T-helper 1 cell treated with Interleukin-12 subunit alpha and Interleukin-12 subunit beta and Interleukin-4 antibody, amounts not matched to agents 30 μg/mL and 1 μg/mL, for 36 hours (primary cell): ENCODE data around the gene ATP5F1D.
"Not testable (repeated sequence)": the region's sequence is repeated elsewhere in the genome, so short reads cannot be mapped to it uniquely, and the experiment has no call there.

ENCODE experiments used
- H3K27ac Mint-ChIP-seq: one replicate; pipeline ENCODE4 v1.8.0; 2021; ENCODE audit warnings: mild to moderate bottlenecking, mixed read lengths
- H3K27me3 Mint-ChIP-seq: one replicate; pipeline ENCODE4 v1.8.0; 2021; ENCODE audit warnings: low read depth, mixed read lengths
- H3K36me3 Mint-ChIP-seq: one replicate; pipeline ENCODE4 v1.8.0; 2021; ENCODE audit warnings: low read depth, mixed read lengths
- H3K4me1 Mint-ChIP-seq: one replicate; pipeline ENCODE4 v1.8.0; 2021; ENCODE audit warnings: low read depth, mixed read lengths
- H3K4me3 Mint-ChIP-seq: one replicate; pipeline ENCODE4 v1.8.0; 2021; ENCODE audit warnings: mild to moderate bottlenecking, moderate library complexity, mixed read lengths
- H3K9me3 Mint-ChIP-seq: one replicate; pipeline ENCODE4 v1.8.0; 2021; ENCODE audit warnings: mixed read lengths

Gene ATP5F1D

DNA sequence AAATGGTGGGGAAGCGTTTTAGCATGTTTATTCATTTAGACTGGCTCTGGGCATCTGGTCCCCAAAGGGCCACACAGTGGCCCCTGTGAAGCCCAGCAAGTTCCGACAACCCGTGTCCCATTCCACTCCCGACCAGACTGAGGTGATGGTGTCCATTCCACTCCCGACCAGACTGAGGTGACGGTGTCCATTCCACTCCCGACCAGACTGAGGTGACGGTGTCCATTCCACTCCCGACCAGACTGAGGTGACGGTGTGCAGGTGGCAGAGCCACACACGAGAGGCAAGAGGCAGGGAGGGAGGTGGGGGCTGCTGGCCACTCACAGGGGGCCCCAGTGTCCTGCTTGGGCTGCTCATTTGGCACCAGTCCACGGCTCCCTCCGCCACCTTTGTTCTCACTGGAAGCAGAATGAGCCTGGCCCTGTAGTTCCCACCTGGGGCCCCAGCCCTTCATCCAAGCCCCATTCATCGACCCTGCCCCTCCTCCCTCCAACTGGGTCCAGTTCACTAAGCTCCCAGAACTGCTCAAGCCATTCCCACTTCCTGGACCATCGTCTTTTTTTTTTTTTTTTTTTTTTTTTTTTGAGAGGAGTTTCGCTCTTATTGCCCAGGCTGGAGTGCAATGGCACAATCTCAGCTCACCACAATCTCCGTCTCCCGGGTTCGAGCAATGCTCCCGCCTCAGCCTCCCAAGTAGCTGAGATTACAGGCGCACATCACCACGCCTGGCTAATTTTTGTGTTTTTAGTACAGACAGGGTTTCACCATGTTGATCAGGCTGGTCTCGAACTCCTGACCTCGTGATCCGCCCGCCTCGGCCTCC lies 4.9 kb downstream of the ATP5F1D start:
- not testable (repeated sequence) for H3K27me3 Mint-ChIP-seq, H3K4me3 Mint-ChIP-seq, H3K36me3 Mint-ChIP-seq, H3K9me3 Mint-ChIP-seq, H3K27ac Mint-ChIP-seq
- H3K4me1 Mint-ChIP-seq = peaks cover 11% of the 10 kb centered on the region

DNA sequence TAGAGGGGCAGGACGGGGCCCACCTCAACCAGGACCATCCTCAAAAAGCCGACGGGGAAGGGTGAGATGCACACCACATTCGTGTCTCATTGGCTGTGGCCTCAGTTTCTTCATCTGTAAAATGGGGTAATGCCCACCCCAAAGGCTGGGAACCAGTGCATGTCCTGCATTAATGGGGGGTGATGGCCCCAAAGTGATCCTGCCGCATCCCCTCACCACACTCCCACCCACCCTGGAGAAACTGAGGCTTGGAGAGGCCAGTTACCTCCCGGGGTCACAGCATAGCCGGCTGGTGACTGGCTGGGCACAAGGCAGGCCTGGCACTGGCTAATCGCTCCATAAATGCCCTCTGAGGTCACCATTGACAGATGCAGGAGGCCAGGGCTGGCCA lies 6.2 kb downstream of the ATP5F1D start:
- Mint-ChIP-seq H3K36me3 (peaks cover 12% of the 10 kb centered on the region), H3K4me1 (peaks cover 10% of the 10 kb centered on the region), H3K27me3 (no peaks in the 10 kb centered on the region), H3K4me3 (no peak overlapping the region), H3K9me3 (no peaks in the 10 kb centered on the region), H3K27ac (peak overlapping the region; percentile 45)

DNA sequence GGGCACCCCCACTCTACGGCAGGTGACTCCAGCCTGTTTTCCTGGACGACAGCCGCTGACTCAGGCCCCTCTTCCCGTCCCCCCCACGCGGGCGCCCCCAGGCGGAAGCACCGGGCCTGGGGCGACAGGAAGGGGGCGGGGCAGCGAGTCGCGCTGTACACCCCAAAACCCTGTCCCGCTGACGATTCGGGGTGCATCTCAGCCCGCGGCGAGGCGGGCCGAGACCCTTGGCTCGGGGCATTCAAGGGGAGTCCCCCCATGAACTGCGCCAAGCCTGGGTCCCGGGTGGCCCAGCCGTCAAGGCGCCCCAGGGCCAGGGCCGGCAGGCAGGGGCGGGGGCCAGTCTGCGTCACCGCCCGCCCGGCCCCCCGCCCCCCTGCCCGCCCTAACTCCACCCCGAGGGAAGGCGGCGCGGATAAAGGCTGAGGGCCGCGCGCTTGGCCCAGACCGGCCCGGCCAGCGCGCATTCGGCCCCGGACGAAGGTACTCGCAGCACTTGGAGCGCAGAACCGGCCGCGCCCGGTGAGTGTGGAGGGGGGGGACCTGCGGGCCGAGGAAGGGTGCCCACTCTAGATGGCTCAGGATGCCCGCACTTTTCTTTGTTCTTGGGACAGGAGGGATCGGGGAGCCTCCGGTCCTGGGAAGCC lies 6.7 kb downstream of the ATP5F1D start, which contains the start of gene MIDN:
TSS of gene MIDN (plus strand) at position 445 of the 647 bp plus-strand sequence. CDS start 1,714 bp downstream, outside the sequence.
- Mint-ChIP-seq H3K27me3 (no peaks in the 10 kb centered on the region), H3K36me3 (peaks cover 14% of the 10 kb centered on the region), H3K27ac (peak within 1 kb of the TSS; percentile 84), H3K9me3 (no peaks in the 10 kb centered on the region), H3K4me1 (peaks cover 7% of the 10 kb centered on the region), H3K4me3 (peak within 1 kb of the TSS; percentile 77)

DNA sequence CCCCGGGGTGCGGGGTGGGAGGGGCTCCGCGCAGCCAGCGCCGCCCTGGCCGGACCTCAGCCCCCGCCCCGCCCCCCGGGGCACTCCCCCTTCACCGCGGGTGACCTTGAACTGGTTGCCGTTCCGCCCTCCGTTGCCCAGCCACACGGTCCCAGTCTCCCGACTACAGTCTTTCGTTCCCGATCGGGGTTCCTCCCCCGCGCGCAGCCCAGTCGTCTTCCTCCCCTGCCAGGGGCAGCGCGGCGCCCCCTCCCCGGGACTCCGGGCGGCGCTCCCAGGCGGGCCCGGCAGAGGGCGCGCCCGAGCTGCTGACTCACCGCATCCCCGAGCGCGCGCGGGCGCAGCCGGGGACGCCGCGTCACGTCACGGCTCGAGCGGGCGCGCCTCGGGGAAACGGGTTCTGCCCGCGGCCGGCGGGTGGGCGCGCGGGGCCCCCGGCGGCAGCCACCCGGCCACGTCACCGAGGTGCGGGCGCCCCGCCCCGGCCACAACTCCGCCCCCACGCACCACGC lies 7.3 kb downstream of the ATP5F1D start:
- H3K4me3 Mint-ChIP-seq = peak overlapping the region; percentile 77
- peaks cover 18% of the 10 kb centered on the region for H3K36me3 Mint-ChIP-seq
- no peaks in the 10 kb centered on the region for H3K27me3 Mint-ChIP-seq
- H3K27ac Mint-ChIP-seq = peak overlapping the region; percentile 84
- H3K4me1 Mint-ChIP-seq = peaks cover 8% of the 10 kb centered on the region
- no peaks in the 10 kb centered on the region for H3K9me3 Mint-ChIP-seq

DNA sequence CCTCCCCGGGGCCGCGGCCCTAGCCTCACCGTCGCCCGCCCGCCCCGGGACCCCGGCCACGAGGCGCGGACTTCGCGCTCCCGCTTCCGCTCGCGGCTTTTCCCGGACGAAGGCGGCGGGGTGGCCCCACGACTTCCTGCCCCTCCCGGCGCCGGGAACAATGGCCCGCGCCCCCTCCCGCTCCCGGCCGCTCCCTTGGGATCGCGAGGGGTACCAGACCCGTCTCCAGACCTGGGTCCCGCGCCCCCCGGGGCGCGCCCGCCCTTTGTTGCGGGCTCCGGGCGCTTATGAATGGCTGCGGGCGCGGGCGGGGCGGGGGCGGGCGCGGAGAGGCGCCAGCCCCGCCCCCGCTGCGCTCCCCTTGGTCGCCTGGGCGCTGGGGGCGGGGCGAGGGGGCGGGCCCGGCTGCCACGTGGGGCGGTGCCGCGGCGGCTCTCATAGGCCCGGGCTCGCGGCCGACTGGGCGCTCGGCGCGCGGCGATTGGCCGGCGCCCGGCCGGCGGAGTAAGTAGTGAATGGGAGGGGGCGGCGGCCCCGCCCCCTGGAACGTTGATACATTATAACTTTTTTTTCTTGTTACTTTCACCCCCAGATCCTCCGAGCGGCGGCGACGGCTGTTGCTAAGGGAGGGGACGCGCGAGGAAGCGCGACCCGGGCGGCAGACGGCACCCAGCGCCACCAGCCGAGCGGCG lies 7.9 kb downstream of the ATP5F1D start:
- H3K9me3 Mint-ChIP-seq = no peaks in the 10 kb centered on the region
- H3K4me3 Mint-ChIP-seq = peak overlapping the region; percentile 83
- H3K36me3 Mint-ChIP-seq = peaks cover 17% of the 10 kb centered on the region
- H3K27me3 Mint-ChIP-seq = no peaks in the 10 kb centered on the region
- peaks cover 8% of the 10 kb centered on the region for H3K4me1 Mint-ChIP-seq
- peak overlapping the region; percentile 77 for H3K27ac Mint-ChIP-seq

DNA sequence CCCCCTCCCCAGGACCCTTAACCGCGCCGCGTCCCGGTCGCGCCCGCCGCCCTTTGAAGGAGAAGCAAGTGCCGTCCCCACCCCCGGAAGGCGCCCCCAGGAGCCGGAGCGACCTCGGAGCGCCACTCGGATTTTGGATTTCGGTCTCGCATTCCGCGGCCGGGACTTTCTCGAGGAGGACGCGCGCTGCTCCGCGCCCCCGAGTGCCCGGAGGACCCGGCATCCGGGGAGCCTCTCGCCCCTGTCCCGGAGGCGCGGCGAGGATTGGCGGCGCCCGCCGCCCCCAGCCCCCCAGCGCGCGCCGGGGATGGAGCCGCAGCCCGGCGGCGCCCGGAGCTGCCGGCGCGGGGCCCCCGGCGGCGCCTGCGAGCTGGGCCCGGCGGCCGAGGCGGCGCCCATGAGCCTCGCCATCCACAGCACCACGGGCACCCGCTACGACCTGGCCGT lies 8.5 kb downstream of the ATP5F1D start:
- H3K27ac Mint-ChIP-seq = no peak overlapping the region
- peak overlapping the region; percentile 83 for H3K4me3 Mint-ChIP-seq
- no peaks in the 10 kb centered on the region for H3K9me3 Mint-ChIP-seq
- peaks cover 9% of the 10 kb centered on the region for H3K4me1 Mint-ChIP-seq
- no peaks in the 10 kb centered on the region for H3K27me3 Mint-ChIP-seq
- H3K36me3 Mint-ChIP-seq = peaks cover 21% of the 10 kb centered on the region

DNA sequence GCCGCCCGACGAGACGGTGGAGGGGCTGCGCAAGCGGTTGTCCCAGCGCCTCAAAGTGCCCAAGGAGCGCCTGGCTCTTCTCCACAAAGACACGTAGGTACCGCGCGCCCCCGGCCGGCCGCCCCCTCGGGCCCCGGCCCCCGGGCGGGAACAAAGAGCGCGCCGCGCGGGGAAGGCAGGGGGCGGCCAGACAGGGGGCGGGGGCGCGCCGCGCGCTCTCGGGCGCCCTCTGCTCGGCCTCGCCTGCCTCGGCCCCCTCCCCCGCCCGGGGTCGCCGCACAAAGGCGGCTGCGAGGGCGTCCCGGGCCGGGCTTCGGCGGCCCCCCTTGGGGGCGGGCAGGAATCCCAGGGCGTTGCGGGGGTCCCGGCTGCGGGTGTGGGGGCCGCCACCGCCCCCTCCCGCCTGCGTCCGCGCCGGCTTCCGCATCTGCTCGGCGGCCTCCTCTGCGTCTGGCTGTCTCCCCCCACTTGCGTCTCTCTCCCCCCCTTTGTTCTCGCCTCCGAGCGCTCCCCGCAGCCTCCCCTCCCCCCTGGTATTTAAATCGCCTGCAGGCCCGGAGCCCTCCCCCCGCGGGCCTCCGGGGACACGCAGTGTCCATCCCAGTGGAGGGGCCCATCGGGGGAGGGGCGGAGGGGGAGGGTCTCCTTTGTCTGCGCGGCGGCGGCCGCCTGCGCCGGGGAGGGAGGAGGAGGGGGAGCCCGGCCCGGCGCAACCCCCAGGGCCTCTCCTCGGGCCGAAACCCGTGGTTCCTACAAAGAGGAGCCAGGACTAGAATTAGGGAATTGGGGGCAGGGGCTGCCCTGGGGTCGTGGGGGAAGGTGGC lies 9.1 kb downstream of the ATP5F1D start:
- Mint-ChIP-seq H3K4me1 (peaks cover 9% of the 10 kb centered on the region), H3K4me3 (peak overlapping the region; percentile 97), H3K27ac (peak overlapping the region; percentile 92), H3K27me3 (no peaks in the 10 kb centered on the region), H3K9me3 (no peaks in the 10 kb centered on the region), H3K36me3 (peaks cover 21% of the 10 kb centered on the region)

DNA sequence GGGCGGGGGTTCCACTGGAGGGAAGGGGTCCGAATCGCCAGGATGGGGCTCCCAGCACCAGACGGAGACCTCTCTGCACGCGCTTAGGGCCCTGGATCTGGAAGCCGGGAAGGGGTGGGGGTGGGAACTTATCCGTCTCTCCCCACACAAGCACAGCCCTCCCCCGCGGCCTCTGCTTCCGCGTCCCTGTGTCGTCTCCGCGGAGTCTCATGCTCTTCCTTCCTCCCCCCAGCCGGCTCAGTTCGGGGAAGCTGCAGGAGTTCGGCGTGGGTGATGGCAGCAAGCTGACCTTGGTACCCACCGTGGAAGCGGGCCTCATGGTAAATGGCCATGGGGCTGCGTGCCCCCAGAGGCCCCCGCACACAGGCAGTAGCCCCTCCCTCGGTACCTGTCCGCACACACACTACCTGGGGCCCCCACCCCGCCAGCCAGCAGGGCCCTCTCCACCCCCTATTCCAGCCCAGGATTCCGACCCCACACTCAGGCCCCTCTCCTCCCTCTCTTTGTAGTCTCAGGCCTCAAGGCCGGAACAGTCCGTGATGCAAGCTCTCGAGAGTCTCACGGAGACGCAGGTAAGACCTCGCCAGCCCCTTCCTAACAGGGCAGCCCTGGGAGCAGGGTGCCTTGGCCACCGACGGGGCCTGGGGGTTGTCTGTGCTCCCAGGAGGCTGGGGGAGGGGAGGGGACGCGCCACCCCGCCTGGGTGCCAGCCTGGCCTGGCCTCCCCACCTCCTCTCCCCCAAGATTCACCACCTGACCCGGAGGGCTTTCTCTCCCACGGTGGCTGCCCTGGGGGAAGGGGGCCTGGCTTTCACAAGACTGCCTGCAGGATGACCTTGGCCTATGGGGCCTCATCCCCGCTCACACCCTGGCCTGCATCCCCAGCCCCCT lies 10.0 kb downstream of the ATP5F1D start:
- peak overlapping the region; percentile 97 for H3K4me3 Mint-ChIP-seq
- H3K4me1 Mint-ChIP-seq = peaks cover 11% of the 10 kb centered on the region
- H3K27me3 Mint-ChIP-seq = no peaks in the 10 kb centered on the region
- H3K27ac Mint-ChIP-seq = peak overlapping the region; percentile 92
- H3K9me3 Mint-ChIP-seq = no peaks in the 10 kb centered on the region
- peaks cover 23% of the 10 kb centered on the region for H3K36me3 Mint-ChIP-seq

DNA sequence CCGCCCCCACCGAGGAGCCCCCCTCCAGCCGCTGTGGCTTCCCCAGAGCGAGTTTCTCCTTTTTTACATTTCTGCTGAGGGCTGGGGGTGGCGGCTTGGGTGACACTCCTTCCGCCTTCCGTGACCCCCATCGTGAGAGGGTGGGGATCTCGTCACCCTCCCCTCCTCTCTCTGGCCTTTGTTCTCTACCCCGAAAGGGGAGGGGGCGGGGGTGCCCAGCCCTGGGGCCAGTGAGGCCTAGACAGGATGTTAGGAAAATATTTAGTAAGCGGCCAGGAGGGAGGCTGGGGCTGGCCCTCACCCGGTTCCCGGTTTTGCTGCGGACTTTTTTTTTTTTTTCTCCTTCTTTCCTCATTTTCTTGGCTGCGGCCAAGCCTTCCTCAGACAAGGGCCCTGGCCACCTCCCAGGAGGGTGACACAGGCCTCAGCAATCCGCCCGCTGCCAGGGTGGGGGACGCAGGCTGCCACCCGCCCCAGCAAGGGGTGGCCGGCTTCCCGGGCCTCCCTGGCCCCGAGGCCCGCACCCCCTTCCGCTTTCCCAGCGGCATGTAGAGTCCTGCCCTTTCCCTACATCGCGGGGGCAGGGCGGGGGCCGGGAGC lies 10.8 kb downstream of the ATP5F1D start:
- no peaks in the 10 kb centered on the region for H3K27me3 Mint-ChIP-seq
- H3K27ac Mint-ChIP-seq = peak overlapping the region; percentile 79
- peaks cover 26% of the 10 kb centered on the region for H3K36me3 Mint-ChIP-seq
- H3K4me1 Mint-ChIP-seq = peaks cover 12% of the 10 kb centered on the region
- no peaks in the 10 kb centered on the region for H3K9me3 Mint-ChIP-seq
- H3K4me3 Mint-ChIP-seq = peak overlapping the region; percentile 97

DNA sequence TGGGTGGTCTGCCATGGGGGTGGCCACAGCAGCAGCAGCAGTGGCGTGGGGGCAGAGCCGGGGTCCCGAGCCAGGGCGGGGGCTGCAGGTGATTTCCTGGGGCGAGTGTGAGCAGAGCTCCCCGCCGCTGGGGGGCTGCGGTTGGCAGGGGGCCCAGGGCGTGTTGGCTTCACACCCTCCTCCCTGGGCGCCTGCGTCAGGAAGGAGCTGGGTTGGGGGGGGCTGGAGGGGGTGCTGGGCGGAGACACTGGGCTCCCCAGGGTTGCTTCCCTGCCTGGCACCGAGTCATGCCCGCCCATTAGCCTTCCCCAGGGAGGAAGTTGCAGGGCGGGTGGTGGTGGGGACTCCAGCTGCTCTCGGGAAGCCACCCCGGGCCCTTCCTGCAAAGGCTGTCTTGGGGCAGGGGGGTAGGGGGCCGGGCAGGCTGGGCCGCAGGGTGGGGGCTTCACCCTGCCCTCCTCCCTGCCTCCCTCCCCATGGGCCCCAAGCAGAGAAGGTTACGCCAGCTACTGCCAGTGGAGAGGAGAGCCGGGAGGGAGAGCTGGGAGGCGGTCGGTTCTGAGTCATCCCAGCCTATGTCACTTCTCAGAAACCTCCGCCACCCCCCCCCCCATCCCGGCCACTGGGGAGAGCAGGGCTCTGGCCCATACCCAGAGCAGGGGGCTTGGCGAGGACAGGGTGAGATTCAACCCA lies 11.4 kb downstream of the ATP5F1D start:
- H3K27me3 Mint-ChIP-seq = no peaks in the 10 kb centered on the region
- H3K27ac Mint-ChIP-seq = peak overlapping the region; percentile 85
- peaks cover 32% of the 10 kb centered on the region for H3K36me3 Mint-ChIP-seq
- H3K4me3 Mint-ChIP-seq = peak overlapping the region; percentile 77
- H3K4me1 Mint-ChIP-seq = peaks cover 18% of the 10 kb centered on the region
- H3K9me3 Mint-ChIP-seq = no peaks in the 10 kb centered on the region

DNA sequence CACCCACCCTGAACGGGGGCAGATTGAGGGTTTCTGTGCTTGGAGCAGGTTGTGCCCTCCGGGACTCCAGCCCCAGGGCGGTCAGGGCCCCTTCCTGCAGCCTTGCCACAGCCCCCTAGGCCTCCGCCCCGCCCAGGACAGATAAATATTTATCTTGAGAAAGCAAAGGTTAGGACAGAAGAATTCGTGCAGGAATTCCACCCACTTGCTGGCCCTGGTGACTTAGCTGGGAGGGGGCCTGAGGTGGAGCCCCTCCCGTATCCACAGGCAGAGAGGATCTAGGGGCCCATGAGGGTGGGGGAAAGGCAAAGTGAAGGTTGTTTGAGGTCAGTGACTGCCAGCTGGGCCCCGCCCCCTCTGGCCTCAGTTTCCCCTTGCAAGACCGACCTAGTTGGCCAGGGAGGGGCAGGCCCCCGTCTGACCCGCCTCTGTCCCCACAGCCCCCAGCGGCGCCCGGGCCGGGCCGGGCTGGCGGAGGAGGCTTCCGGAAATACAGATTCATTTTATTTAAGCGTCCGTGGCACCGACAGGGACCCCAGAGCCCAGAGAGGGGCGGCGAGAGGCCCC lies 12.0 kb downstream of the ATP5F1D start:
- Mint-ChIP-seq H3K4me3 (peak overlapping the region; percentile 77), H3K27me3 (no peaks in the 10 kb centered on the region), H3K9me3 (no peaks in the 10 kb centered on the region), H3K27ac (peak overlapping the region; percentile 85), H3K36me3 (peaks cover 33% of the 10 kb centered on the region), H3K4me1 (peaks cover 19% of the 10 kb centered on the region)

DNA sequence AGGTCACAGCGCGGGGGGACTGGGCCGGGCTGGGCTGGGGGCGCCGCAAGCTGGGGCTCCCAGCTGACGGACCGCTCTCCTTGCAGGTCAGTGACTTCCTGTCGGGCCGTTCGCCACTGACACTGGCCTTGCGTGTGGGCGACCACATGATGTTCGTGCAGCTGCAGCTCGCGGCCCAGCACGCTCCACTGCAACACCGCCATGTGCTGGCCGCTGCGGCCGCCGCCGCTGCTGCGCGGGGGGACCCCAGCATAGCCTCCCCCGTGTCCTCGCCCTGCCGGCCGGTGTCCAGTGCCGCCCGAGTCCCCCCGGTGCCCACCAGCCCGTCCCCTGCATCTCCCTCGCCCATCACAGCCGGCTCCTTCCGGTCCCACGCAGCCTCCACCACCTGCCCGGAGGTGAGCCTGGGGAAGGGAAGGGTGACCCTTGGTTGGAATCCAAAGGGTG lies 12.6 kb downstream of the ATP5F1D start:
- Mint-ChIP-seq H3K36me3 (peaks cover 38% of the 10 kb centered on the region), H3K4me1 (peaks cover 23% of the 10 kb centered on the region), H3K27ac (peak overlapping the region; percentile 55), H3K4me3 (peak overlapping the region; percentile 25), H3K27me3 (no peaks in the 10 kb centered on the region), H3K9me3 (no peaks in the 10 kb centered on the region)
